SH-SY5Y (cell line): ENCODE measurements around the gene CLDN20.

Experiments
- GATA2 ChIP-seq: IDR thresholded peaks from 2 replicates; pipeline ENCODE4 v1.6.1; 2011; ENCODE audit warnings: mild to moderate bottlenecking, low read depth, low read length
- GATA3 ChIP-seq: IDR thresholded peaks from 2 replicates; pipeline ENCODE4 v1.6.1; 2011; ENCODE audit warnings: low read depth, mild to moderate bottlenecking, low read length, moderate library complexity

The CLDN20 gene, protein sequence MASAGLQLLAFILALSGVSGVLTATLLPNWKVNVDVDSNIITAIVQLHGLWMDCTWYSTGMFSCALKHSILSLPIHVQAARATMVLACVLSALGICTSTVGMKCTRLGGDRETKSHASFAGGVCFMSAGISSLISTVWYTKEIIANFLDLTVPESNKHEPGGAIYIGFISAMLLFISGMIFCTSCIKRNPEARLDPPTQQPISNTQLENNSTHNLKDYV

DNA sequence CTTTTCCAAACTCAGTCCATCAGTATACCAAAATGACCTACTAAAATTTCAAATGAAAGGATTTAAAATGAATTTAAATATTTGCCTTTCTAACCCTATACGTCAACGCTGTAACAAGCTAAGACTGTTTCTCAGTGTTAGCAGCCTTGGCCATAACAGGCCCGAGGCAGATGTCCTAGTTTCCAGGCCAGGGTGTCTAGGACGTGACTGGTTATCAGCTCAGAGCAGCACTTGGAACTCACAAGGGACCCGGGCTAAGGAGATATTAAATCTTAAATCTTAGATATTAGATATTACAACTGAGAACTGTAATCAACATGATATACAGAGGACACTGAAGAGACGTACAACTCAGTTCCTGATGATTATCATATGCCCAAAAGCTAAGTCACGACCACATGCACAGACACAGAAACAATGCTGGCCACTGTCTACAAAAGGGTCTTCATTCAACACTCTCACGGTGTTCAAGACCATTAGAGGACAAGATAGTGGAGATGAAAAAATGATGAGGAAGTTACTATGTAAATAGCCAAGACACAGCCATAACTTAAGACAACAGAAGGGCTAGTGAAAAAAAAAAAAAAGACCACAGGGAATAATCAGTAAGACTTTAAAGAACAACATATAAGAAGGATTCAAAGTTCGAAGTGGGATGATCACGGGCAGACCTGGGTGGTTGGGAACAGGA is at the start of gene CLDN20:
Gene CLDN20 (plus strand): TSS at position 641 of the 691 bp plus-strand sequence. CDS start 11,707 bp downstream, outside the sequence.
- TF ChIP-seq GATA3 (0 out of 2 replicates have a peak, but pooled peaks have one; percentile 27), GATA2 (no peak)

DNA sequence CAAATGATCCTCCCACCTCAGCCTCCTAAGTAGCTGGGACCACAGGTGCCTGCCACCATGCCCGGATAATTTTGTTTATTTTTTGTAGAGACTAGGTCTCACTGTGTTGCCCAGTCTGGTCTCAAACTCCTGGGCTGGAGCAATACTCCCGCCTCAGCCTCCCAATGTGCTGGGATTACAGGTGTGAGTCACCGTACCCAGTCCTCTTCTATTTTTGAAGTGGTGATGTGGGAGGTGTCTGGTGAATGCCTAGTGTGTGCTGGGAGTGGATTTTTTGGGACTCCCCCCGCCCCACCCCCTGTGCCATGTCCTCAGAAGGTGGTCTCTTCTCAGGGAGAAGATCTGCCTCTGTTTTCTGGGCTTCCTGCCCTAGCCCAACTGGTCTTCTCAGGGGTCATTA is 47.9 kb upstream of the CLDN20 start:
- TF ChIP-seq GATA3, result no peak
- no peak for TF ChIP-seq GATA2

DNA sequence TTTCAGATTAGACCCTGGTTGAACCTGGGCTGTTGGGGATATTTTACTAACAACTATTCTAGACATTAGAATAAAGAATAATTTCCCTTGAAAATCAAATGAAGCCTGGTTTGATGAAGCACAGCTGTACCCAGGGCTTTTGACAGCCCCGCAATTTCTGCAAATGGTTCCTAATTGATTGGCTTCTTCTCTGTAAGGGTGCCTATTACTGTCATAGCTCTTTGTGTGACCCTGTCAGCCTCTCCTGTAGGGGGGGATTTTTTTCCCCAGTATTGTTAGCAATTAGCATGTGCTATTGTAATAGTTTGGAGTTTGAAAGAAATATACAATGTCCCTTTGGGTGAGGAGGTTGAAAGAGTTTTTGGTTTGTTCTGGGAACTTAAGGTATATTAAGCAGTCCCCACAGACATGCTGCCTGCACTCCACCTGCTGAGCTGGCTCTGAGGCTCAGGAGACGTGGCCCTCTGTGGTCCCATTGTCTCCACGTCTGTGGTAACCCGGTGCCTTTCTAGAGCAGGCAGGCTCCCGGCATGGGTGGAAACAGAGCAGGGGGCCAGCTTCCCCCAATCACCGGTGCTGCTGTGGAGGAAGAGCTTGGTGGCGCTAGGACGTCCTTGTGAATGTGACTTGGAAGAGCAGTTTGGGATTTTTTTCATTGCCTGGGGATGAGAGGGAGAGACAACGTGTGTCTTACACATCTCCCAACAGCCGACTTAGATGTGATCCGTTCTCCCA is 47.3 kb upstream of the CLDN20 start:
- TF ChIP-seq GATA3 (no peak), GATA2 (no peak)

GRCh38 chr6:155219299-155219698 is 44.5 kb upstream of the CLDN20 start:
- TF ChIP-seq GATA3, result no peak
- no peak for TF ChIP-seq GATA2

GRCh38 chr6:155219858-155220301 is 43.9 kb upstream of the CLDN20 start:
- no peak for TF ChIP-seq GATA3
- no peak for TF ChIP-seq GATA2

DNA sequence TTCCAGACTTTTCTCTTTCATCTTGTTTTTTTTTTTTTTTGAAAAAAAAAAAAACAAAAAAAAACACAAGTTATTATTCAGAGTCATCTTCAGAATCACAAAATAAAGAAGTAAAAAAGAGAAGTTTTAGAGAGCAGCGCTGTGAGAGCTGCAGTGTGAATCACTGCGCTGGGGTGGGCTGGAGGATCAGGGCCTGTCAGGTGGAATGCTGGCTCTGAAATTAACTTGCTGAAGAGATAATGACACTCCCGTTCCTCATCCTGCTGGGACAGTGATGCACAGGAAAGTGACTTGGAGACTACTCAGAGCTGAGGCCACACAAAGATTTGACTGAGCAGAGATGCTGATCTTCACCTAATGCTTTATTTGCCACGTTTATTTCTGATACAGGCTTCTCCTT is 42.7 kb upstream of the CLDN20 start:
- no peak for TF ChIP-seq GATA2
- no peak for TF ChIP-seq GATA3

DNA sequence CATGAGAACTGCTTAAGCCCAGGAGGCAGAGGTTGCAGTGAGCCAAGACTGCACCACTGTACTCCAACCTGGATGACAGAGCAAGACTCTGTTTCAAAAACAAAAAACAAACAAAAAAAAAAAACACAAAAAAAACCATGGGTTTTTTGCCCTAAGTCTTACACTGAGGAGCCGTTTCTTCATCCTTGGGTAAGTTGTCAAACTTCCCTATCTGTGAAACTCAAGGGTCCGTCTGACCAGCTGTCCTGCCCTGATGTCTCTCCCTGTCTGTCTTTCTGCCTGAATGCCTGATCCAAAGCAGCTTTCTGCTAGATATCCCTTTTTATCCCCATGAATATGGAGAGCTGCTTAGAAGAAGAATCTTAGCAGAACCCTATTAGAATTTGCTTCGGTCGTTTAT is 41.3 kb upstream of the CLDN20 start:
- TF ChIP-seq GATA2 (no peak), GATA3 (no peak)

DNA sequence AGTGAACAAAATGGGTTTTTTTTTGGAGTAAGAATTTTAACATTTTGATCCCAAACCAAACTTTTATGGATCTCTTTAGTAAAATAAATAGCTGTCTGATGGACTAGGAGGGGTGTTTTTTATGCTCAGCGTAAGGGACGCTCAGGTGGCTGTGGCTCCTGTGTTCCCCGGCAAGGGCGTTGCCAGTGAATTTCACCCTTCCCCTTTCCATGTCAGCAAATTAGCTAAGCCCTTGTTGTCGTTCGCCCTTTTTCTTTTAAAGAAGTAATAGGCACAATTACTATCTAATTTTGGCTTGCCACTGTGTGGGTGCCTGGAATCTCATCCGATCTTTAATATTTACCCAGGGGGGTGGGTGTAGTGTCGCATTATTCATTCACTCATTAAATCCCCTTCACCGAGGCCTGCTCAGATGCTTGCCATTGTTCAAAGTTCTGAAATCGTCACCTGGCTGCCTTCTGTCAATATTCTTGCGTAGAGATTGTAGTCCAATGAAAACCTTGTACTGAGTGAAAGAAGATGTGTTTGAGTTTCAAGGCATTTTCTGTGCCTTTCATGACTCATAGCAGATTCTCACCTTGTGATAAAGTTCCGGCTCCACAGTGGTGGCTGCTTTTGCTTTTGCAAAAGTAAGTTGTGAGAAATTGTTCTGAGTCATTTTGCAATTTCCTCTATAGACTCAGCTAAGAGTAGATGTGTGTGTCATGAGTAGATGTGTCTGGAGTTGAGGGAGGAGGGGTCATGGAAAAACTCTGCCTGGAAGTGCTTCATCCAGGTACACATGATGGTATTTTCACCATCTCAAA is 40.0 kb upstream of the CLDN20 start:
- TF ChIP-seq GATA3 (no peak), GATA2 (no peak)

- TF ChIP-seq GATA3 (no peak), GATA2 (no peak)
Observed at GRCh38 chr6:155224618-155225017, 39.2 kb upstream of the CLDN20 start.

DNA sequence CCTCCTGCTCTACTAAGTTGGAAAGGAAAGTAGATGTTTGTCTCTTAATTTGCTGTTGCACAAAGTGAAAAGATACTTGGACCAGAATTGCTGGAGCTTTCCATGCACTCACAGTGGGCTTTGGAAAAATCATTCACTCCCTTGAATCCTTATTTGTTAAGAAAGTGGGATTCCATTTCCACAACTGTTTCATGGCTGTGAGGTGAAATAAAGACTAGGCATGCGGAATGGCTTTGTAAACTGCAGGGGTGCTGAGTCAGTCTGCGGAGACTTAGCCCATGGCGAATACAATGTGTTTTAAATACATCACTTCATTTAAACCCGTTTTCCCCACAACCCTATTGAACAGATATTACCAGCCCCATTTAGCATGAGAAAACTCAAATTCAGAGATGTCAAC is 36.8 kb upstream of the CLDN20 start:
- TF ChIP-seq GATA3 (no peak), GATA2 (no peak)

- TF ChIP-seq GATA2, result no peak
- TF ChIP-seq GATA3, result no peak
Observed at GRCh38 chr6:155228546-155229166, 35.2 kb upstream of the CLDN20 start.

DNA sequence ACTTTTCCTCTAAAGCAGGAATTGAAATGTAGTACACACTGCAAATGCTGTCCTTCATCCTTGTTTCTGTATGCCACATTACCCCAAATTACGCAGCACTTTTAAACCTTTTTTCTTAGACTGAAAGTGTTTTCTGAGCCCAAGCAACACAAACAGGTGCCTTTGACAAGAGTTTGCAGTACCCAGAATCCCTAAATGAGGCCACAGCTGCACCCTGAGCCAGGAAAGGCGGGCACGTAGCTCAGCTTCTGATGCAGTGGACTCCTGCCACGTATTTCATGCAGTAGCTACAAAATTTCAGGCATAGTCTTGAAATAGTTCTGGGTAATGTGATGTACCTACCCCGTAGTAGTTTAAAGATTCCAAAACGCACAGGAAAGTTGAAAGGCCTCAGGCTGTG is 31.0 kb upstream of the CLDN20 start:
- TF ChIP-seq GATA3 (no peak), GATA2 (no peak)

DNA sequence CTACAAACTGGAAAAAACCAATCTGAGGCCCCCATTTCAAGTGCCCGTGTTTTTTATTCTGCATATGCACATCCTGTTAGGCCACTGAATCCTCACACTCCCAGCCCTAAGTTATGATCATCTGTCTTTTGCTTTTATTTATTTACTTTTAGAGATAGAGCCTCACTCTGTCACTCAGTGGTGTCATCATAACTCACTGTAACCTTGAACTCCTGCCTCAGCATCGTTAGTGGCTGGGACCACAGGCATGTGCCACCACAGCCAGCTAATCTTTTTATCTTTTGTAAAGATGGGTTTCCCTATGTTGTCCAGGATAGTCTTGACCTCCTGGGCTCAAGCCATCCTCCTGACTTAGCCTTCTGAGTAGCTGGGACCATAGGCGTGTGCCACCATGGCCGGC is 29.6 kb upstream of the CLDN20 start:
- TF ChIP-seq GATA2, result no peak
